Measurements from ENCODE around the gene PLEKHM2. TPM values are rescaled to one million over a fixed set of nuclear protein-coding genes. Genes with fewer than 3 reads are reported as not detected.

Gene PLEKHM2
- total and polyA plus RNA-seq, 9 donors: 22.1 to 81.8 (median 50.1) TPM

- no peaks in the 10 kb centered on the region for H3K27me3 ChIP-seq
- DNase-seq: no peak
- TF ChIP-seq CTCF (IDR thresholded peaks at IDR 0.05) (no peak), EP300 (IDR thresholded peaks at IDR 0.05) (no peak), POLR2A (IDR thresholded peaks at IDR 0.05) (no peak)
- H3K36me3 ChIP-seq: no peaks in the 10 kb centered on the region
- WGBS, 3 donors: 84 to 93% (median 89%) methylated on average over 10 of the region's 10 CpGs
- H3K27ac ChIP-seq: no peak overlapping the region
- H3K9me3 ChIP-seq: no peaks in the 10 kb centered on the region
- no peak overlapping the region for H3K4me3 ChIP-seq
- H3K4me1 ChIP-seq (ENCODE audit: insufficient read depth): no peaks in the 10 kb centered on the region
- intact Hi-C loops (cut with DNase I): no loop called here
Measured at GRCh38 chr1:15669074-15669473, 15.0 kb upstream of the PLEKHM2 start.

- 55 to 82% (median 68%) methylated on average over 4 of the region's 4 CpGs for WGBS, 3 donors
- no peaks in the 10 kb centered on the region for H3K9me3 ChIP-seq
- no peak for DNase-seq
- no peaks in the 10 kb centered on the region for H3K4me1 ChIP-seq (ENCODE audit: insufficient read depth)
- no peak for TF ChIP-seq POLR2A (IDR thresholded peaks at IDR 0.05)
- no peak for TF ChIP-seq EP300 (IDR thresholded peaks at IDR 0.05)
- TF ChIP-seq CTCF (IDR thresholded peaks at IDR 0.05): no peak
- H3K27ac ChIP-seq: no peak overlapping the region
- H3K36me3 ChIP-seq: no peaks in the 10 kb centered on the region
- intact Hi-C loops (cut with DNase I): no loop called here
- H3K27me3 ChIP-seq: no peaks in the 10 kb centered on the region
- no peak overlapping the region for H3K4me3 ChIP-seq
Measured at GRCh38 chr1:15669864-15670263, 14.3 kb upstream of the PLEKHM2 start.

GRCh38 chr1:15671430-15671829, 12.7 kb upstream of the PLEKHM2 start:
- no peak for DNase-seq
- no peaks in the 10 kb centered on the region for H3K36me3 ChIP-seq
- intact Hi-C loops (cut with DNase I): no loop called here
- no peaks in the 10 kb centered on the region for H3K27me3 ChIP-seq
- WGBS, 3 donors: 91 to 95% (median 95%) methylated on average over 2 of the region's 2 CpGs
- no peaks in the 10 kb centered on the region for H3K9me3 ChIP-seq
- TF ChIP-seq POLR2A (IDR thresholded peaks at IDR 0.05) (no peak), EP300 (IDR thresholded peaks at IDR 0.05) (no peak), CTCF (IDR thresholded peaks at IDR 0.05) (no peak)
- no peak overlapping the region for H3K4me3 ChIP-seq
- no peak overlapping the region for H3K27ac ChIP-seq
- no peaks in the 10 kb centered on the region for H3K4me1 ChIP-seq (ENCODE audit: insufficient read depth)

GRCh38 chr1:15674386-15675159, 9.5 kb upstream of the PLEKHM2 start:
- H3K27ac ChIP-seq: no peak overlapping the region
- no peaks in the 10 kb centered on the region for H3K27me3 ChIP-seq
- intact Hi-C loops (cut with DNase I): no loop called here
- H3K4me3 ChIP-seq: no peak overlapping the region
- H3K36me3 ChIP-seq: no peaks in the 10 kb centered on the region
- H3K4me1 ChIP-seq (ENCODE audit: insufficient read depth): no peaks in the 10 kb centered on the region
- no peak for DNase-seq
- H3K9me3 ChIP-seq: no peaks in the 10 kb centered on the region
- 71 to 83% (median 72%) methylated on average over 12 of the region's 12 CpGs for WGBS, 3 donors
- TF ChIP-seq CTCF (IDR thresholded peaks at IDR 0.05) (no peak), EP300 (IDR thresholded peaks at IDR 0.05) (no peak), POLR2A (IDR thresholded peaks at IDR 0.05) (no peak)

Measured in ovary (tissue), 9 donors.